Keratinocyte (primary cell): ENCODE data around the gene ZSCAN21.

ENCODE experiments used
- CTCF ChIP-seq, 3 experiments: IDR thresholded peaks in 1 of 3; conservative IDR thresholded peaks in 1 of 3; optimal IDR thresholded peaks in 1 of 3; 2 replicates in 2 of 3; 3 replicates in 1 of 3; pipeline versions ENCODE3 to v1.5.1; 2011; ENCODE audit warnings: low read length in 3 of 3, mild to moderate bottlenecking in 3 of 3, moderate library complexity in 2 of 3, control low read depth in 1 of 3, inconsistent platforms in 1 of 3; ENCODE audit not compliant: insufficient read depth in 2 of 3; ENCODE audit errors: extremely low read depth in 1 of 3
- EZH2 ChIP-seq: IDR thresholded peaks from one replicate; pipeline ENCODE4 v1.6.1; 2012; ENCODE audit warnings: inconsistent platforms, mild to moderate bottlenecking, low read length, moderate library complexity

DNA sequence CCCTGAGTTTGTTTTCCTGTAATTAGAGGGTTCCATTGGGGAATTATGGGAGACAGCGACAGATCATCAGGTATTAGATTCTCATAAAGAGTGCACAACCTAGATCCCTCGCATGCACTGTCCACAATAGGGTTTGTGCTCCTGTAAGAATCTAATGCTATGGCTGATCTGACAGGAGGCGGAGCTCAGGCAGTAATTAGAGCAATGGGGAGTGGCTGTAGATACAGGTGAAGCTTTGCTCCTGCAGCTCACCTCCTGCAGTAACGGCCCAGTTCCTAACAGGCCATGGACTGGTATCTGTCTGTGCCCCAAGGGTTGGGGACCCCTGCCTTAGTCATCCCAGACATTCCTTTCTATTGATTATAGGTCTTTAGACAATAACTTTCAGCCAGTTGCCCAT, 894 bp upstream of the ZSCAN21 start:
- TF ChIP-seq CTCF (optimal IDR thresholded peaks at IDR 0.05 in 1 of 3, IDR thresholded peaks at IDR 0.05 in 1 of 3, conservative IDR thresholded peaks at IDR 0.05 in 1 of 3; ENCODE audit: extremely low read depth in 1 of 3, insufficient read depth in 2 of 3, low read length in 3 of 3): no peak
- no peak for TF ChIP-seq EZH2
